Naive thymus-derived CD8-positive, alpha-beta T cell (primary cell): ENCODE measurements around the gene CDC14B. TPM values are rescaled to one million over a fixed set of nuclear protein-coding genes. Genes with fewer than 3 reads are reported as not detected.

Experiments used
- ATAC-seq, 2 donors: fragments of 150-1000 bp; cut with Tn5 transposase in 1 of 2; sonication (Bioruptor Pico), chemical (Tn5 transposase) in 1 of 2; 1 replicate in 1 of 2; 2 replicates in 1 of 2; pipeline ENCODE4 v1.10.0; 2021; ENCODE audit warnings: mild to moderate bottlenecking in 2 of 2, moderate library complexity in 2 of 2
- POLR2A ChIA-PET: fragments of 350-600 bp; sonication (Branson Sonifier 250); formaldehyde crosslinking; loops from one replicate; lab custom pipeline; 2021; ENCODE audit warnings: antibody characterized with exemption; lab: Charles Lee
- DNase-seq, 10 donors: peaks; one replicate each; pipeline versions ENCODE4 v3.0.0 to v3.0.0-alpha.2; 2020 to 2022
- H3K27ac Mint-ChIP-seq, 10 donors: one replicate each; pipeline ENCODE4 v1.8.0; 2020 to 2022; ENCODE audit warnings: mild to moderate bottlenecking in 10 of 10, mixed read lengths in 10 of 10, moderate library complexity in 4 of 10, inconsistent platforms in 1 of 10
- H3K27me3 Mint-ChIP-seq, 5 donors: one replicate each; pipeline ENCODE4 v1.8.0; 2021 to 2022; ENCODE audit warnings: mixed read lengths in 5 of 5
- H3K36me3 Mint-ChIP-seq, 3 donors: one replicate each; pipeline ENCODE4 v1.8.0; 2020 to 2022; ENCODE audit warnings: mixed read lengths in 3 of 3, mild to moderate bottlenecking in 2 of 3, inconsistent platforms in 1 of 3
- H3K4me1 Mint-ChIP-seq, 4 donors: one replicate each; pipeline ENCODE4 v1.8.0; 2021 to 2022; ENCODE audit warnings: mixed read lengths in 4 of 4
- H3K4me3 Mint-ChIP-seq, 10 donors: one replicate each; pipeline ENCODE4 v1.8.0; 2020 to 2022; ENCODE audit warnings: mild to moderate bottlenecking in 10 of 10, mixed read lengths in 10 of 10, moderate library complexity in 6 of 10, inconsistent platforms in 1 of 10
- H3K9me3 Mint-ChIP-seq, 9 donors: one replicate each; pipeline ENCODE4 v1.8.0; 2020 to 2022; ENCODE audit warnings: mixed read lengths in 9 of 9, mild to moderate bottlenecking in 3 of 9, inconsistent platforms in 1 of 9, moderate library complexity in 1 of 9
- polyA plus RNA-seq, 3 donors: library from polyadenylated mRNA; unstranded; fragments of 300-500 nt; fragmentation: Illumina TruSeq; gene quantifications; one replicate each; pipeline ENCODE4 v1.2.3, GENCODE V29; 2021
- total RNA-seq, 8 experiments: library from RNA in 2 of 8; stranded (reverse) in 2 of 8; gene quantifications; one replicate each; pipeline ENCODE4 v1.2.3 and lab custom pipeline; 2021 to 2026

Gene CDC14B
- total and polyA plus RNA-seq, 5 experiments from 2014 or later, result 3.8 to 13.3 (median 7.1) TPM

GRCh38 chr9:96567203-96567700 is 52.4 kb downstream of the CDC14B start:
- peak overlapping the region; percentile 82 to 92 (median 88) for H3K4me3 Mint-ChIP-seq
- POLR2A ChIA-PET, result interaction anchor here (0.7 to 2.5 kb wide), 15 partner anchors 11 to 1834 kb away, joined by 3 to 51 read pairs (median 4); partner anchors contain the start of genes CDC14B, HABP4, PRXL2C and SLC35D2
- peak; percentile 50 to 55 for ATAC-seq
- peaks cover 0 to 11% (median 6%) of the 10 kb centered on the region in 3 donors for H3K36me3 Mint-ChIP-seq
- peak in 2 of 10 donors; percentile 22 to 62 for DNase-seq
- peaks cover 6 to 31% (median 23%) of the 10 kb centered on the region in 4 donors for H3K4me1 Mint-ChIP-seq
- H3K27ac Mint-ChIP-seq, result peak overlapping the region; percentile 69 to 95 (median 87)
- no peaks in the 10 kb centered on the region for H3K9me3 Mint-ChIP-seq
- peaks cover 1 to 20% (median 10%) of the 10 kb centered on the region in 5 donors for H3K27me3 Mint-ChIP-seq

GRCh38 chr9:96566498-96567202 is 53.0 kb downstream of the CDC14B start:
- H3K4me3 Mint-ChIP-seq, result peak overlapping the region; percentile 82 to 92 (median 88)
- DNase-seq (peak; percentile 68 to 91 (median 79)), ATAC-seq (peak; percentile 84 to 87)
- POLR2A ChIA-PET, result interaction anchor here (0.7 to 2.5 kb wide), 18 partner anchors 11 to 1833 kb away, joined by 3 to 51 read pairs (median 4); partner anchors contain the start of genes CDC14B, HABP4, PRXL2C and SLC35D2
- H3K9me3 Mint-ChIP-seq, result no peaks in the 10 kb centered on the region
- H3K36me3 Mint-ChIP-seq, result peaks cover 0 to 16% (median 11%) of the 10 kb centered on the region in 3 donors
- peaks cover 6 to 31% (median 23%) of the 10 kb centered on the region in 4 donors for H3K4me1 Mint-ChIP-seq
- H3K27me3 Mint-ChIP-seq, result peaks cover under 1 to 14% (median 7%) of the 10 kb centered on the region in 5 donors
- peak overlapping the region; percentile 79 to 95 (median 87) for H3K27ac Mint-ChIP-seq

- peaks cover 6 to 31% (median 23%) of the 10 kb centered on the region in 4 donors for H3K4me1 Mint-ChIP-seq
- H3K9me3 Mint-ChIP-seq, result peaks cover 0 to 3% (median 0%) of the 10 kb centered on the region in 9 donors
- H3K4me3 Mint-ChIP-seq, result peak overlapping the region; percentile 82 to 92 (median 88)
- peaks cover 0 to 23% (median 17%) of the 10 kb centered on the region in 3 donors for H3K36me3 Mint-ChIP-seq
- DNase-seq (no peak), ATAC-seq (no peak)
- peak overlapping the region; percentile 53 to 95 (median 87) for H3K27ac Mint-ChIP-seq
- POLR2A ChIA-PET, result interaction anchor here (0.5 to 2.5 kb wide), 14 partner anchors 53 to 1067 kb away, joined by 3 to 51 read pairs (median 4); partner anchors contain the start of genes CDC14B, HABP4, SLC35D2 and TSTD2
- H3K27me3 Mint-ChIP-seq, result peaks cover 0 to 10% (median 7%) of the 10 kb centered on the region in 5 donors
Observed at GRCh38 chr9:96565671-96566497, 53.8 kb downstream of the CDC14B start.

GRCh38 chr9:96564217-96564616 is 55.4 kb downstream of the CDC14B start:
- peaks cover 0 to 5% (median 0%) of the 10 kb centered on the region in 5 donors for H3K27me3 Mint-ChIP-seq
- peaks cover 6 to 31% (median 23%) of the 10 kb centered on the region in 4 donors for H3K4me1 Mint-ChIP-seq
- peak overlapping the region in 4 of 10 donors; percentile 5 to 68 (median 21) for H3K27ac Mint-ChIP-seq
- H3K36me3 Mint-ChIP-seq, result peaks cover 0 to 36% (median 30%) of the 10 kb centered on the region in 3 donors
- POLR2A ChIA-PET, result interaction anchor here (0.6 to 1.1 kb wide), 3 partner anchors 22 to 814 kb away, joined by 3 to 6 read pairs (median 3); no protein-coding TSS in a partner anchor
- DNase-seq (no peak), ATAC-seq (no peak)
- peaks cover 0 to 5% (median 0%) of the 10 kb centered on the region in 9 donors for H3K9me3 Mint-ChIP-seq
- H3K4me3 Mint-ChIP-seq, result no peak overlapping the region

- Mint-ChIP-seq H3K36me3 (peaks cover 5 to 46% (median 34%) of the 10 kb centered on the region in 3 donors), H3K27me3 (peaks cover 0 to 5% (median 0%) of the 10 kb centered on the region in 5 donors), H3K9me3 (peaks cover 0 to 5% (median 0%) of the 10 kb centered on the region in 9 donors), H3K4me3 (no peak overlapping the region), H3K4me1 (peaks cover 1 to 7% (median 4%) of the 10 kb centered on the region in 4 donors), H3K27ac (no peak overlapping the region)
- DNase-seq (no peak), ATAC-seq (no peak)
- POLR2A ChIA-PET, result no interaction called here
Observed at GRCh38 chr9:96559339-96559943, 60.2 kb downstream of the CDC14B start.

GRCh38 chr9:96557921-96558320 is 61.7 kb downstream of the CDC14B start:
- H3K9me3 Mint-ChIP-seq, result peaks cover 0 to 5% (median 0%) of the 10 kb centered on the region in 9 donors
- POLR2A ChIA-PET, result interaction anchor here (0.6 kb wide), 1 partner anchor 913 kb away, joined by 3 read pairs; no protein-coding TSS in a partner anchor
- peaks cover 5 to 46% (median 35%) of the 10 kb centered on the region in 3 donors for H3K36me3 Mint-ChIP-seq
- H3K4me3 Mint-ChIP-seq, result no peak overlapping the region
- peaks cover 0 to 4% (median 2%) of the 10 kb centered on the region in 4 donors for H3K4me1 Mint-ChIP-seq
- ATAC-seq, result no peak
- no peak for DNase-seq
- H3K27ac Mint-ChIP-seq, result no peak overlapping the region
- no peaks in the 10 kb centered on the region for H3K27me3 Mint-ChIP-seq

GRCh38 chr9:96556701-96557461 is 62.8 kb downstream of the CDC14B start:
- peak overlapping the region in 1 of 10 donors; percentile 54 for H3K27ac Mint-ChIP-seq
- H3K4me3 Mint-ChIP-seq, result no peak overlapping the region
- peaks cover 5 to 41% (median 28%) of the 10 kb centered on the region in 3 donors for H3K36me3 Mint-ChIP-seq
- DNase-seq (no peak), ATAC-seq (no peak)
- POLR2A ChIA-PET, result interaction anchor here (0.6 kb wide), 1 partner anchor 10 kb away, joined by 3 read pairs; no protein-coding TSS in a partner anchor
- peaks cover 0 to 4% (median 2%) of the 10 kb centered on the region in 4 donors for H3K4me1 Mint-ChIP-seq
- peaks cover 0 to 3% (median 0%) of the 10 kb centered on the region in 5 donors for H3K27me3 Mint-ChIP-seq
- H3K9me3 Mint-ChIP-seq, result peaks cover 0 to 5% (median 0%) of the 10 kb centered on the region in 9 donors

GRCh38 chr9:96555567-96556386 is 63.9 kb downstream of the CDC14B start:
- no peak for ATAC-seq
- Mint-ChIP-seq H3K9me3 (peaks cover 0 to 2% (median 0%) of the 10 kb centered on the region in 9 donors), H3K27ac (no peak overlapping the region), H3K4me3 (no peak overlapping the region), H3K36me3 (peaks cover 5 to 37% (median 25%) of the 10 kb centered on the region in 3 donors), H3K4me1 (peaks cover 0 to 4% (median 2%) of the 10 kb centered on the region in 4 donors), H3K27me3 (peaks cover 0 to 3% (median 0%) of the 10 kb centered on the region in 5 donors)
- DNase-seq, result no peak
- POLR2A ChIA-PET, result interaction anchor here (0.6 to 0.7 kb wide), 2 partner anchors 10 to 1535 kb away, joined by 3 to 4 read pairs; no protein-coding TSS in a partner anchor

GRCh38 chr9:96554801-96555566 is 64.7 kb downstream of the CDC14B start:
- no peak for DNase-seq
- peaks cover 0 to 2% (median 0%) of the 10 kb centered on the region in 9 donors for H3K9me3 Mint-ChIP-seq
- peaks cover 5 to 29% (median 18%) of the 10 kb centered on the region in 3 donors for H3K36me3 Mint-ChIP-seq
- no peak for ATAC-seq
- POLR2A ChIA-PET, result no interaction called here
- no peak overlapping the region for H3K4me3 Mint-ChIP-seq
- H3K27ac Mint-ChIP-seq, result no peak overlapping the region
- peaks cover 0 to 4% (median 2%) of the 10 kb centered on the region in 4 donors for H3K4me1 Mint-ChIP-seq
- peaks cover 0 to 3% (median 0%) of the 10 kb centered on the region in 5 donors for H3K27me3 Mint-ChIP-seq
